Loucy (cell line): ENCODE measurements around the gene GAL3ST2.
"Not testable (repeated sequence)": the region's sequence is repeated elsewhere in the genome, so short reads cannot be mapped to it uniquely, and the experiment has no call there.

Experiments used
- H2AFZ ChIP-seq: fragments of 200-600 bp; sonication (generic); 2 replicates; pipeline ENCODE4 v1.6.0; 2016; ENCODE audit warnings: antibody characterized with exemption, mild to moderate bottlenecking, low read length, moderate library complexity
- H3F3A ChIP-seq: fragments of 200-600 bp; 2 replicates; pipeline ENCODE4 v1.6.0; 2016; ENCODE audit warnings: antibody characterized with exemption, low read depth, mild to moderate bottlenecking
- H3K27me3 ChIP-seq: fragments of 200-600 bp; sonication (generic); 2 replicates; pipeline ENCODE4 v1.6.1; 2014; ENCODE audit warnings: low read length, mild to moderate bottlenecking; ENCODE audit not compliant: insufficient read depth, poor library complexity, severe bottlenecking
- H3K36me3 ChIP-seq: fragments of 200-600 bp; sonication (generic); 2 replicates; pipeline ENCODE4 v1.6.1; 2016; ENCODE audit warnings: low read length; ENCODE audit not compliant: insufficient read depth
- H3K4me1 ChIP-seq: fragments of 200-600 bp; sonication (generic); 2 replicates; pipeline ENCODE4 v1.5.1; 2014; ENCODE audit warnings: low read length, mild to moderate bottlenecking; ENCODE audit not compliant: insufficient read depth, poor library complexity, severe bottlenecking
- H3K4me2 ChIP-seq: fragments of 200-600 bp; sonication (generic); 2 replicates; pipeline ENCODE4 v1.6.0; 2014; ENCODE audit warnings: antibody characterized with exemption, low read length, low read depth, mild to moderate bottlenecking; ENCODE audit not compliant: poor library complexity, severe bottlenecking
- H3K4me3 ChIP-seq: fragments of 200-600 bp; sonication (generic); 2 replicates; pipeline ENCODE4 v1.5.1; 2014; ENCODE audit warnings: low read length, mild to moderate bottlenecking, mixed read lengths; ENCODE audit not compliant: poor library complexity, severe bottlenecking
- H3K79me2 ChIP-seq: fragments of 200-600 bp; sonication (generic); 2 replicates; pipeline ENCODE4 v1.6.1; 2014; ENCODE audit warnings: low read length; ENCODE audit not compliant: insufficient read depth
- H3K9ac ChIP-seq: fragments of 200-600 bp; sonication (generic); 2 replicates; pipeline ENCODE4 v1.6.0; 2014; ENCODE audit warnings: mild to moderate bottlenecking, low read depth, low read length, moderate library complexity; ENCODE audit not compliant: poor library complexity, severe bottlenecking
- H3K9me2 ChIP-seq: fragments of 200-600 bp; sonication (generic); replicated peaks from 2 replicates; pipeline ENCODE4 v1.6.1; 2016; ENCODE audit warnings: low read depth, low read length, mixed read lengths
- H3K9me3 ChIP-seq: fragments of 200-600 bp; sonication (generic); 2 replicates; pipeline ENCODE4 v1.6.1; 2014; ENCODE audit warnings: mild to moderate bottlenecking, antibody characterized with exemption, low read length, low read depth; ENCODE audit not compliant: insufficient read depth
- H4K20me1 ChIP-seq: fragments of 200-600 bp; sonication (generic); 2 replicates; pipeline ENCODE4 v1.6.0; 2014; ENCODE audit warnings: antibody characterized with exemption, low read length, mild to moderate bottlenecking; ENCODE audit not compliant: insufficient read depth, poor library complexity, severe bottlenecking
- CTCF ChIP-seq: fragments of 200-600 bp; sonication (generic); conservative IDR thresholded peaks from 2 replicates; pipeline ENCODE4 v1.5.1; 2014; ENCODE audit warnings: mild to moderate bottlenecking, antibody characterized with exemption, low read length
- EZH2phosphoT487 ChIP-seq: fragments of 200-600 bp; IDR thresholded peaks from 2 replicates; pipeline ENCODE4 v1.6.1; 2018; ENCODE audit warnings: antibody characterized with exemption, mild to moderate bottlenecking, moderate library complexity, borderline replicate concordance

The GAL3ST2 gene

GRCh38 chr2:241755166-241755565 is 21.5 kb upstream of the GAL3ST2 start:
- no peak for TF ChIP-seq EZH2phosphoT487
- no peak for TF ChIP-seq CTCF
- no peaks in the 10 kb centered on the region for H3K9me3 ChIP-seq
- no peak overlapping the region for H3K4me3 ChIP-seq
- H3F3A ChIP-seq, result no peaks in the 10 kb centered on the region; the same call in 1 of the 2 replicates
- H3K79me2 ChIP-seq, result no peaks in the 10 kb centered on the region
- no peaks in the 10 kb centered on the region for H3K36me3 ChIP-seq
- no peaks in the 10 kb centered on the region for H4K20me1 ChIP-seq
- no peak overlapping the region for H2AFZ ChIP-seq
- no peak overlapping the region for H3K9ac ChIP-seq
- no peaks in the 10 kb centered on the region for H3K9me2 ChIP-seq
- H3K4me1 ChIP-seq, result no peaks in the 10 kb centered on the region
- no peaks in the 10 kb centered on the region for H3K27me3 ChIP-seq
- no peak overlapping the region for H3K4me2 ChIP-seq

- Histone ChIP-seq H3K9ac (no peak overlapping the region), H2AFZ (no peak overlapping the region), H3F3A (no peaks in the 10 kb centered on the region; the same call in 1 of the 2 replicates), H3K9me2 (no peaks in the 10 kb centered on the region), H3K4me3 (no peak overlapping the region), H3K9me3 (no peaks in the 10 kb centered on the region), H3K79me2 (no peaks in the 10 kb centered on the region), H3K4me2 (no peak overlapping the region), H3K36me3 (no peaks in the 10 kb centered on the region), H3K27me3 (no peaks in the 10 kb centered on the region), H4K20me1 (no peaks in the 10 kb centered on the region), H3K4me1 (no peaks in the 10 kb centered on the region)
- no peak for TF ChIP-seq CTCF
- TF ChIP-seq EZH2phosphoT487, result no peak
These were observed 20.8 kb upstream of the GAL3ST2 start for GRCh38 chr2:241755777-241756176.

- H3F3A ChIP-seq, result no peaks in the 10 kb centered on the region; the same call in 1 of the 2 replicates
- no peak overlapping the region for H2AFZ ChIP-seq
- H4K20me1 ChIP-seq, result no peaks in the 10 kb centered on the region
- H3K4me1 ChIP-seq, result peaks cover 14% of the 10 kb centered on the region
- H3K36me3 ChIP-seq, result no peaks in the 10 kb centered on the region
- no peaks in the 10 kb centered on the region for H3K27me3 ChIP-seq
- no peak overlapping the region for H3K9ac ChIP-seq
- no peak overlapping the region for H3K4me3 ChIP-seq
- no peaks in the 10 kb centered on the region for H3K79me2 ChIP-seq
- no peak overlapping the region for H3K4me2 ChIP-seq
- no peaks in the 10 kb centered on the region for H3K9me3 ChIP-seq
- TF ChIP-seq CTCF, result no peak
- no peak for TF ChIP-seq EZH2phosphoT487
- no peaks in the 10 kb centered on the region for H3K9me2 ChIP-seq
These were observed 17.4 kb upstream of the GAL3ST2 start for GRCh38 chr2:241759067-241759807.

- H3K9me2 ChIP-seq, H3K4me2 ChIP-seq, H3K4me3 ChIP-seq, H3K27me3 ChIP-seq, H3F3A ChIP-seq, H3K36me3 ChIP-seq, H3K9me3 ChIP-seq, H3K79me2 ChIP-seq, H2AFZ ChIP-seq, H3K9ac ChIP-seq, H4K20me1 ChIP-seq: not testable (repeated sequence)
- peaks cover 14% of the 10 kb centered on the region for H3K4me1 ChIP-seq
These were observed 16.7 kb upstream of the GAL3ST2 start for GRCh38 chr2:241759893-241760292.
